ENCODE data around the gene RCHY1. TPM values are rescaled to one million over a fixed set of nuclear protein-coding genes. Genes with fewer than 3 reads are reported as not detected.
A peak's percentile ranks its signal among the peaks of the same experiment; 100 is the strongest.

RCHY1 gene
- 15.2 to 18.7 TPM (median 17.6 TPM) in 3 replicates for total RNA-seq
- long read RNA-seq, full-length matches to known transcripts: 31 of 34 reads
- long read RNA-seq, partial matches to known transcripts: 1 of 34 reads
- long read RNA-seq, other reads (novel, unspliced or antisense): 2 of 34 reads

DNA sequence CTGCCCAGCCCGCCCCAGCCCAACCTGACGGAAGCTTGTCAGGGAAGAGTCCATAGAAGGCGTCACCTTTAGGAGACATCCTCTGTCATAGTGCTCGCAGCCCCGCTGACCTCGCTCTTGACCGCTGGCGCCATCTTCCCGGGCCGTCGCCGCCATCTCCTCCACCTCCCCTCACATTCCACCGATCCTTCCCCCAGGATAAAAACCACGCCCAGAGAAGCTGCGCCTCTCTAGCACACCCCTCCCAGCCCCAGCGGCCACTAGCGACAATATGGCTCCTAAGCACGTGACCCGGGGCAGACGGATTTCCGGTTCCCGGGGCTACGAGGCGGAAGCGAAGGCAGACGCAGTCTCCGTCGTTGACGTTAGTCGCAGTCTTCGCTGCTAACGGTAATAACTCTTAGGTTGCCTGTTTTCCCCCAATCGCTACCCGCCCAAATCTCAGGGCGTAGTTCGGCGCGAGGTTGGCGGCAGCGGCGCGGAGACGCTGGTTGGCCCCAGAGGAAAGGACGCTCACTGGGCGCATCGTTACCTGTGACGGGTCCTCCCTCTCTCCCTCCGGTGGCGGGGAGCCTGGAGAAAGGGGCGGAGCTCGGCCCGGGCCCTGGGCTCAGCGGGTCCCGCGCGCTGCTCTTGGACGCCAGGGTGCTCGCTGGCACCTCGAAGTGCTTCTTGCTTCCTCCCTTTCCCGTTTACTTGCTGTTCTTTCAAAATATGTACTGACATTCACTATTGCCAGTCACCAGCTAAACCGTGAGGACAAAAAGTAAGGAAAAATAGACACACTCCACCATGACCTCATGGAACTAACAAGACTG, at the start of gene RCHY1, which contains the start of gene THAP6:
TSS of gene RCHY1 (minus strand) at position 273 of the 818 bp plus-strand sequence. CDS start at position 156, 117 bp downstream.
TSS of gene THAP6 (plus strand) at position 343 of the 818 bp plus-strand sequence. CDS start 980 bp downstream, outside the sequence.
- Mint-ChIP-seq H3K9me3 (ENCODE audit: low read depth) (no peaks in the 10 kb centered on the region), H3K4me3 (ENCODE audit: unreplicated experiment) (peak within 1 kb of the TSS; percentile 93), H3K27ac (ENCODE audit: unreplicated experiment) (peak within 1 kb of the TSS; percentile 97), H3K36me3 (ENCODE audit: low read depth) (peaks cover 14% of the 10 kb centered on the region), H3K27me3 (ENCODE audit: low read depth) (no peaks in the 10 kb centered on the region), H3K4me1 (ENCODE audit: low read depth) (peaks cover 25% of the 10 kb centered on the region)
- TF ChIP-seq, protein P1, sequence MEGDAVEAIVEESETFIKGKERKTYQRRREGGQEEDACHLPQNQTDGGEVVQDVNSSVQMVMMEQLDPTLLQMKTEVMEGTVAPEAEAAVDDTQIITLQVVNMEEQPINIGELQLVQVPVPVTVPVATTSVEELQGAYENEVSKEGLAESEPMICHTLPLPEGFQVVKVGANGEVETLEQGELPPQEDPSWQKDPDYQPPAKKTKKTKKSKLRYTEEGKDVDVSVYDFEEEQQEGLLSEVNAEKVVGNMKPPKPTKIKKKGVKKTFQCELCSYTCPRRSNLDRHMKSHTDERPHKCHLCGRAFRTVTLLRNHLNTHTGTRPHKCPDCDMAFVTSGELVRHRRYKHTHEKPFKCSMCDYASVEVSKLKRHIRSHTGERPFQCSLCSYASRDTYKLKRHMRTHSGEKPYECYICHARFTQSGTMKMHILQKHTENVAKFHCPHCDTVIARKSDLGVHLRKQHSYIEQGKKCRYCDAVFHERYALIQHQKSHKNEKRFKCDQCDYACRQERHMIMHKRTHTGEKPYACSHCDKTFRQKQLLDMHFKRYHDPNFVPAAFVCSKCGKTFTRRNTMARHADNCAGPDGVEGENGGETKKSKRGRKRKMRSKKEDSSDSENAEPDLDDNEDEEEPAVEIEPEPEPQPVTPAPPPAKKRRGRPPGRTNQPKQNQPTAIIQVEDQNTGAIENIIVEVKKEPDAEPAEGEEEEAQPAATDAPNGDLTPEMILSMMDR (IDR thresholded peaks at IDR 0.05): peak; percentile 30
- peak; percentile 95 for DNase-seq (ENCODE audit: low spot score)

DNA sequence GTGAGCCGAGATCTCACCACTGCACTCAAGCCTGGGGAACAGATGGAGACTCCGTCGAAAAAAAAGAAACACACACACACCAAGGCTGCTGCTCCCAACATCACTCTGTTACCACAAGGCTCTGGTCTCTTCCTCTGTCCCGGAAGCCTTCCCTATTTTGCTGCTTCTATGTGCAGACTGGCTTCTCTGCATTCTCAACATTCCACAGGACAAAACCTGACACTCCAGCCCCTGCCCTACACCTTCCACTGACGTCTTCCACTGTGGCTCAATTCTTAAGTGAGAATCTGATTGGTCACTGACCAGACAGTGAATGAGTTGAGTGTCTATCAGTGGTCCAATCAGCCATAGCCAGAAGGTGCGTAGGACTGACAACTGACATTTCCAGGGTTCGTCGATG, 47.6 kb upstream of the RCHY1 start:
- no peak overlapping the region for H3K4me3 Mint-ChIP-seq (ENCODE audit: unreplicated experiment)
- H3K27me3 Mint-ChIP-seq (ENCODE audit: low read depth): peaks cover 13% of the 10 kb centered on the region
- no peaks in the 10 kb centered on the region for H3K9me3 Mint-ChIP-seq (ENCODE audit: low read depth)
- TF ChIP-seq, protein P1 (IDR thresholded peaks at IDR 0.05): no peak
- H3K36me3 Mint-ChIP-seq (ENCODE audit: low read depth): no peaks in the 10 kb centered on the region
- DNase-seq (ENCODE audit: low spot score): no peak
- H3K4me1 Mint-ChIP-seq (ENCODE audit: low read depth): peaks cover 4% of the 10 kb centered on the region
- no peak overlapping the region for H3K27ac Mint-ChIP-seq (ENCODE audit: unreplicated experiment)

DNA sequence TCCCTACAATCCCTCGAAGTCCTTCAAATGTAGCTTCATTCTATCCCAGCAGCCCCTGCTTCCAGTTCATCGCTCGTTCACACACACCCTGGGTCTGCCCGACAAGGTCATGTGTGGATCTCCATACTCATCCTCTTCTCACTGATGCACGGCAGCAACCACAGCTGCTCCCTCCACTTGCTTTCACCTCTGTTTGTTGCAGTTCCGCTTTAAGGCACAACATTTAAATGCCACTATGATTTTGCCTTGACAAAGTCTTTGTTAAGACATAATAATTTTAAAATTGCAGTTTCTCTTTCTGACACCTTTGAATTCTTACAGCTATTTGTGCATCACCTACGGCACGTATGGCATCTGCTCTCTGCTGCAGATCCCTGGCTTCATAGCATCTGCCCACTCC, 43.5 kb upstream of the RCHY1 start:
- Mint-ChIP-seq H3K4me1 (ENCODE audit: low read depth) (peaks cover 6% of the 10 kb centered on the region), H3K27me3 (ENCODE audit: low read depth) (peaks cover 12% of the 10 kb centered on the region), H3K27ac (ENCODE audit: unreplicated experiment) (no peak overlapping the region), H3K4me3 (ENCODE audit: unreplicated experiment) (no peak overlapping the region), H3K9me3 (ENCODE audit: low read depth) (no peaks in the 10 kb centered on the region), H3K36me3 (ENCODE audit: low read depth) (no peaks in the 10 kb centered on the region)
- DNase-seq (ENCODE audit: low spot score): no peak
- TF ChIP-seq, protein P1 (IDR thresholded peaks at IDR 0.05): no peak

DNA sequence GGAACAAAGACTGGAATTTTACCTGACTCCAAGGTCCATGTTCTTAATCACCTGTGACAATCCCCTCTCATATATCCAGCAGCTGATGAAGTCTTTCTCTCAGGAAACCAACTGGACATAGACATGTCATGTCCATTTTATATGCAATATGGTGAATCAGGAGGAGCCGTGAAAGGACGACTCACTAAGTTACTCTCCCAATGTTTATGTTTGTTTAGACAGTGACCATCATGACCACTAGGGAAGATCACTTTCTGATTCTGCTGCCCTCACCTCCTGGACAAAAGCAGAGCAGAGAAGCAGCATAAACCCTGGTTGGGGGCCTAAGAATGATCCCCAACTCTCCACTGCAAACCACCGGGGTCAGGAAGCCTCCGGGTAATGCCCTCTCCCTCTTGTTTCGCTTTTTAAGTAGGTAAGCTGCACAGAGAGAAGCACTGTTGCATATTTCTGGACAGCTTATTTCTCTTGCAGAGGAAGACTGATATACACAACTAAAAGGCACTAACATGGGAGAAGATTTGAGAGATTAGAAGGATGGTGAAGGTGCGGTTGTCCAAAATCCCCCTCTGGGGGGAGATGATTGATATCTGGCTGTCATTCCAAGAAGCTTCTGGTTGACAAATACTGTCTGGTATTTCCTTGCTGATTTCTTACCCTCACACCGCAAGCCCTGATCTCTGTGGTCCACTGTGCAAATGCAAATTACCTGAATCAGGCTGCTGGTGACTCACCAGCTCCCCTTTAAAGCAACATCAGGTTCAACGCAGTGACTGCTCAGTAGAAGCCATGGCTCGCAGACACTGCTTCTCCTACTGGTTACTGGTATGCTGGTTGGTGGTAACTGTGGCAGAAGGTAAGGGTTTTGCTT, 41.3 kb upstream of the RCHY1 start, which contains the start of gene ODAPH:
TSS of gene ODAPH (plus strand) at position 773 of the 871 bp plus-strand sequence. CDS start at position 790, 17 bp downstream.
- no peak for DNase-seq (ENCODE audit: low spot score)
- H3K9me3 Mint-ChIP-seq (ENCODE audit: low read depth): no peaks in the 10 kb centered on the region
- H3K4me3 Mint-ChIP-seq (ENCODE audit: unreplicated experiment): no peak within 1 kb of the TSS
- peaks cover 2% of the 10 kb centered on the region for H3K4me1 Mint-ChIP-seq (ENCODE audit: low read depth)
- no peak within 1 kb of the TSS for H3K27ac Mint-ChIP-seq (ENCODE audit: unreplicated experiment)
- H3K36me3 Mint-ChIP-seq (ENCODE audit: low read depth): no peaks in the 10 kb centered on the region
- H3K27me3 Mint-ChIP-seq (ENCODE audit: low read depth): peaks cover 12% of the 10 kb centered on the region
- TF ChIP-seq, protein P1 (IDR thresholded peaks at IDR 0.05): peak; percentile 26

DNA sequence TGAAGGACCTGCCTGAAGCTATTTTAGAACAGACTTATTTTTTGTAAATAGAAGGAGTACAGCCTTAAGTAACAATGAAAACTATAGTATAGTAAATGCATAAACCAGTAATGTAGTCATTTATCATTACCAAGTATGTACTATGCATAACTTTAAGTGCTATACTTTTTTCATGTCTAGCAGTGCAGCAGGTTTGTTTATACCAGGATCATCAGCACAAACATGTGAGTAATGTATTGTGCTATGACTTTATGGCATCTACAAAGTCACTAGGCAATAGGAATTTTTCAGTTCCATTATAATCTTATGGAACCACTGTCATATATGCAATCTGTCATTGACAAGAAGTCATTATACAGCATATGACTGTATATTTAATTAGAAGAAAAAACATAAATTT, 38.2 kb upstream of the RCHY1 start:
- Mint-ChIP-seq H3K27me3 (ENCODE audit: low read depth) (peaks cover 7% of the 10 kb centered on the region), H3K36me3 (ENCODE audit: low read depth) (peaks cover 2% of the 10 kb centered on the region)
- TF ChIP-seq, protein P1 (IDR thresholded peaks at IDR 0.05): no peak

More for the DNA sequence above, 38.2 kb upstream of the RCHY1 start:
- no peaks in the 10 kb centered on the region for H3K9me3 Mint-ChIP-seq (ENCODE audit: low read depth)
- H3K4me3 Mint-ChIP-seq (ENCODE audit: unreplicated experiment): no peak overlapping the region
- no peak overlapping the region for H3K27ac Mint-ChIP-seq (ENCODE audit: unreplicated experiment)
- H3K4me1 Mint-ChIP-seq (ENCODE audit: low read depth): peaks cover 7% of the 10 kb centered on the region
- DNase-seq (ENCODE audit: low spot score): no peak
